IMR-90 (cell line): ENCODE data around the gene UMODL1. TPM values are rescaled to one million over a fixed set of nuclear protein-coding genes. Genes with fewer than 3 reads are reported as not detected.

Experiments
- ATAC-seq: fragments of 200-7000 bp; cut with Tn5 transposase; 2 replicates; pipeline ENCODE4 v1.9.1; 2020; ENCODE audit warnings: low read depth, mild to moderate bottlenecking, moderate library complexity
- BruUV-seq: library from RNA; stranded (reverse); fragments of 400-500 nt; replicated peaks from 2 replicates; lab custom pipeline; 2021; lab: Mats Ljungman, UMichigan
- CTCF ChIA-PET: fragments of 300-600 bp; formaldehyde crosslinking; extraction: SDS; loops from one replicate; lab custom pipeline; 2021; ENCODE audit warnings: antibody characterized with exemption; lab: Yijun Ruan, JAX
- POLR2A ChIA-PET: fragments of 300-600 bp; sonication (Branson Sonifier 250); formaldehyde crosslinking; loops from one replicate; lab custom pipeline; 2022; ENCODE audit warnings: antibody characterized with exemption; ENCODE audit not compliant: unreplicated experiment; lab: Charles Lee
- DNase-seq: peaks from one replicate; pipeline ENCODE4 v3.0.0; 2013
- H2AFZ ChIP-seq: replicated peaks from 2 replicates; pipeline ENCODE3; 2013; ENCODE audit warnings: low read length, mild to moderate bottlenecking; ENCODE audit not compliant: poor library complexity
- H2AK5ac ChIP-seq: 2 replicates; pipeline ENCODE4 v1.6.1; 2013; ENCODE audit warnings: low read depth, low read length, inconsistent platforms
- H2AK9ac ChIP-seq: replicated peaks from 2 replicates; pipeline ENCODE3; 2013; ENCODE audit warnings: mild to moderate bottlenecking, low read depth, low read length, moderate library complexity; ENCODE audit not compliant: poor library complexity
- H2BK120ac ChIP-seq: 2 replicates; pipeline ENCODE4 v1.6.1; 2013; ENCODE audit warnings: low read depth, low read length, inconsistent platforms
- H2BK15ac ChIP-seq: 3 replicates; pipeline ENCODE4 v1.6.1; 2013; ENCODE audit warnings: low read depth, low read length, inconsistent platforms
- H2BK20ac ChIP-seq: 2 replicates; pipeline ENCODE4 v1.6.1; 2013; ENCODE audit warnings: low read depth, mild to moderate bottlenecking, inconsistent platforms, low read length, moderate library complexity
- H2BK5ac ChIP-seq: 2 replicates; pipeline ENCODE4 v1.6.1; 2013; ENCODE audit warnings: mild to moderate bottlenecking, low read depth, low read length, inconsistent platforms; ENCODE audit not compliant: poor library complexity, severe bottlenecking
- H3K14ac ChIP-seq: replicated peaks from 2 replicates; pipeline ENCODE4 v1.6.1; 2013; ENCODE audit warnings: low read depth, low read length, inconsistent platforms
- H3K18ac ChIP-seq: 2 replicates; pipeline ENCODE4 v1.6.1; 2013; ENCODE audit warnings: low read depth, low read length, control low read depth
- H3K23ac ChIP-seq: 2 replicates; pipeline ENCODE4 v1.6.1; 2013; ENCODE audit warnings: low read depth, low read length, inconsistent platforms
- H3K27ac ChIP-seq: 2 replicates; pipeline ENCODE4 v1.5.1; 2013; ENCODE audit warnings: mild to moderate bottlenecking, control low read depth, low read length; ENCODE audit not compliant: insufficient read depth
- H3K27me3 ChIP-seq: 2 replicates; pipeline ENCODE4 v1.6.1; 2013; ENCODE audit warnings: low read length; ENCODE audit not compliant: control insufficient read depth, insufficient read depth
- H3K36me3 ChIP-seq: 2 replicates; pipeline ENCODE4 v1.6.1; 2013; ENCODE audit warnings: low read length, mixed read lengths; ENCODE audit not compliant: control insufficient read depth, insufficient read depth
- H3K4ac ChIP-seq: 2 replicates; pipeline ENCODE4 v1.6.1; 2013; ENCODE audit warnings: low read depth, low read length, inconsistent platforms
- H3K4me1 ChIP-seq: 2 replicates; pipeline ENCODE4 v1.6.1; 2013; ENCODE audit warnings: low read length, mixed read lengths; ENCODE audit not compliant: control insufficient read depth, insufficient read depth
- H3K4me2 ChIP-seq: 2 replicates; pipeline ENCODE4 v1.6.1; 2013; ENCODE audit warnings: low read depth, mild to moderate bottlenecking, control low read depth, low read length, moderate library complexity
- H3K4me3 ChIP-seq: 2 replicates; pipeline ENCODE4 v1.5.1; 2013; ENCODE audit warnings: low read depth, mild to moderate bottlenecking, control low read depth, low read length, moderate library complexity; ENCODE audit not compliant: insufficient read depth
- H3K56ac ChIP-seq: 2 replicates; pipeline ENCODE4 v1.6.1; 2013; ENCODE audit warnings: low read length, inconsistent platforms; ENCODE audit not compliant: insufficient read depth; ENCODE audit errors: extremely low read depth
- H3K79me1 ChIP-seq, 2 experiments: 2 replicates each; pipeline ENCODE4 v1.6.1; 2013; ENCODE audit warnings: low read length in 2 of 2, inconsistent platforms in 1 of 2, low read depth in 1 of 2
- H3K9ac ChIP-seq: 2 replicates; pipeline ENCODE4 v1.6.1; 2013; ENCODE audit warnings: low read depth, low read length, control low read depth
- H3K9me1 ChIP-seq: 2 replicates; pipeline ENCODE4 v1.6.1; 2013; ENCODE audit warnings: low read length, inconsistent platforms; ENCODE audit not compliant: insufficient read depth
- H3K9me3 ChIP-seq: 2 replicates; pipeline ENCODE4 v1.6.1; 2013; ENCODE audit warnings: low read length; ENCODE audit not compliant: control insufficient read depth, insufficient read depth
- H4K20me1 ChIP-seq: 2 replicates; pipeline ENCODE4 v1.6.1; 2013; ENCODE audit warnings: low read length, inconsistent platforms; ENCODE audit not compliant: insufficient read depth
- H4K5ac ChIP-seq: 2 replicates; pipeline ENCODE4 v1.6.1; 2013; ENCODE audit warnings: mild to moderate bottlenecking, low read depth, low read length, control low read depth
- H4K8ac ChIP-seq, 2 experiments: 2 replicates each; pipeline ENCODE4 v1.6.1; 2013; ENCODE audit warnings: low read depth in 2 of 2, low read length in 2 of 2, control low read depth in 1 of 2, inconsistent platforms in 1 of 2
- H4K91ac ChIP-seq: 2 replicates; pipeline ENCODE4 v1.6.1; 2013; ENCODE audit warnings: low read depth, low read length, inconsistent platforms; ENCODE audit not compliant: insufficient read depth
- BHLHE40 ChIP-seq: fragments of 150-350 bp; IDR thresholded peaks from 2 replicates; pipeline ENCODE4 v1.6.1; 2016; ENCODE audit warnings: mild to moderate bottlenecking, low read depth, low read length
- FOS ChIP-seq: fragments of 150-350 bp; IDR thresholded peaks from 2 replicates; pipeline ENCODE4 v1.6.1; 2016; ENCODE audit warnings: low read depth, low read length
- MAFK ChIP-seq: IDR thresholded peaks from 2 replicates; pipeline ENCODE4 v1.6.1; 2012; ENCODE audit warnings: low read depth, low read length, improper control_type of control experiment
- NFE2L2 ChIP-seq: fragments of 150-350 bp; IDR thresholded peaks from 2 replicates; pipeline ENCODE4 v1.6.1; 2016; ENCODE audit warnings: low read depth, mild to moderate bottlenecking, low read length
- POLR2A ChIP-seq: IDR thresholded peaks from 2 replicates; pipeline ENCODE4 v1.6.1; 2012; ENCODE audit warnings: mild to moderate bottlenecking, low read depth, low read length
- WGBS, 2 experiments: methylation state at CpG; one replicate each; pipeline versions ENCODE4 v1.1.5 to v1.1.7; 2013; ENCODE audit warnings: missing lambda C conversion rate in 2 of 2; ENCODE audit not compliant: insufficient read length in 1 of 2; ENCODE audit errors: extremely low coverage in 2 of 2; 5-methylcytosine and 5-hydroxymethylcytosine counted together
- dilution Hi-C: fragments of 300-500 bp; cut with HindIII; formaldehyde crosslinking; loops from one replicate; pipeline ENCODE4 v1.14.3; 2018; ENCODE audit warnings: low sequenced_read_pairs; ENCODE audit not compliant: unreplicated experiment
- in situ Hi-C: fragments of 300-500 bp; cut with MboI; formaldehyde crosslinking; loops from 3 replicates; pipeline ENCODE4 v1.14.3; 2019; ENCODE audit warnings: low sequenced_read_pairs, inconsistent platforms, mixed read lengths
- intact Hi-C: fragments of 100-400 bp; cut with micrococcal nuclease; formaldehyde crosslinking; loops from 2 replicates; pipeline ENCODE4 v1.10.0; 2022
- polyA plus RNA-seq, 3 experiments: library from polyadenylated mRNA; depleted of rRNA; stranded (reverse); fragments of >200 nt; gene quantifications; 2 replicates each; pipeline ENCODE4 v1.2.3, GENCODE V29; 2012; ENCODE audit warnings: low replicate concordance in 1 of 3
- total RNA-seq: library from RNA; depleted of rRNA; stranded (reverse); fragments of >200 nt; gene quantifications from 2 replicates; pipeline ENCODE4 v1.2.3, GENCODE V29; 2012
- TF ChIP-seq, protein P1 (sequence below): fragments of 150-350 bp; IDR thresholded peaks from 2 replicates; pipeline ENCODE4 v1.6.1; 2016; ENCODE audit warnings: low read depth, mild to moderate bottlenecking, low read length, moderate library complexity, borderline replicate concordance

The UMODL1 gene
- total and polyA plus RNA-seq, 2 of the 4 experiments (the other 2 are of a cell fraction), result 0.02 TPM; not detected in 1

DNA sequence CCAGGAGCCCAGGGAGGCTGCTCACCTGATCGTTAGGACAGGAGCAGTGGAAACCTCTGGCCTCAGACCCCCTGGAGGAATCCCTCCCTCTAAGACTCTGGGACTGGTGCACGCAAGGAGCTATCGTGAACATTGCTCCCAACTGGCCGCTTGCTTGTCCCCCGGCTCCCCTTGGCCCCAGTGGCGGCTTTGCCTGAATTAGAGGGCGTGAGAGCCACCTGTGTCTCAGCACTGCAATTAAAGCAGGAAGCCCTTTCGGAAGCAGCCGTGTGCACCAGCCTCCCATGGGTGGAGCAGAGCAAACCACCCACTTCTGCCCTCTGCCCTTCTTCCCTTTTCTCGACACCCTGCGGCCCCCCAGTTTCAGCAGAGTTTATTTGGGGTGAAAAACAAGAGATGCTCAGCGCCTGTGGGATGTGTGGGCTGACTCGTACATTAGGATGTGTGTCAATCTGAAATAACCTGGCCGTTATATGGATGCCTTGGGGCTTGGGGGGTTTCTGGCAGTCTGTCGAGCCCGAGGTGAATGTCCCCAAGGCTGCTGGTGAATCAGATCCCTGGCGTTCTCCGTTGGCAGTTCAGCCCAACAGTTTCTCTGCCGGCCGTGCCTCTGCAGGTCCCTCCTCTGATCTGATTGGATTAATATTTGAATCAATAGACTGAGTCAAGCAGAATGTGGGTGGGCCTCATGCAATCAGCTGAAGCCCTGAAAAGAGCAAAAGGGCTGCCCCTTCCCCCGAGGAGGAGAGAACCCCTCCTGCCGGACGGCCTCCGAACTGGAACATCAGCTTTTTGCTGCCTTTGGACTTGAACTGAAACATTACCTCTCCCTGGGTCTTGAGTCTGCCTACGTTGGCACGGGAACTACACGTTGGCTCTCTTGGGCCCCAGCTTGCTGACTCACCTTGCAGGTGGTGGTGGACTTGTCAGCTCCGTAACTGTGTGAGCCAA lies 7.3 kb upstream of the UMODL1 start:
- Histone ChIP-seq H4K20me1 (no peaks in the 10 kb centered on the region), H2BK20ac (no peak overlapping the region), H3K18ac (no peak overlapping the region), H3K4me3 (no peak overlapping the region), H2BK5ac (no peak overlapping the region), H3K79me1 (peaks cover 0 to 2% of the 10 kb centered on the region in 2 experiments; a peak in 1 of 4 replicates), H3K4me2 (no peak overlapping the region), H2AK5ac (peak overlapping the region; percentile 15; the same call in 1 of the 2 replicates), H2BK120ac (no peak overlapping the region), H3K23ac (no peak overlapping the region), H2BK15ac (no peak overlapping the region), H3K27ac (no peak overlapping the region), H3K4ac (peak overlapping the region; percentile 24; the same call in 1 of the 2 replicates), H3K36me3 (no peaks in the 10 kb centered on the region), H2AFZ (no peak overlapping the region), H3K9me1 (peaks cover 7% of the 10 kb centered on the region; the same call in 1 of the 2 replicates), H2AK9ac (no peak overlapping the region), H4K5ac (no peak overlapping the region), H3K14ac (no peak overlapping the region), H3K56ac (no peak overlapping the region), H3K27me3 (peaks cover 9% of the 10 kb centered on the region; the same call in 1 of the 2 replicates), H4K91ac (no peak overlapping the region), H3K4me1 (no peaks in the 10 kb centered on the region), H3K9me3 (no peaks in the 10 kb centered on the region), H3K9ac (no peak overlapping the region), H4K8ac (no peak overlapping the region)
- BruUV-seq, result no TSS peak
- TF ChIP-seq FOS (no peak), NFE2L2 (no peak), POLR2A (no peak), BHLHE40 (no peak), MAFK (no peak)
- TF ChIP-seq, protein P1, sequence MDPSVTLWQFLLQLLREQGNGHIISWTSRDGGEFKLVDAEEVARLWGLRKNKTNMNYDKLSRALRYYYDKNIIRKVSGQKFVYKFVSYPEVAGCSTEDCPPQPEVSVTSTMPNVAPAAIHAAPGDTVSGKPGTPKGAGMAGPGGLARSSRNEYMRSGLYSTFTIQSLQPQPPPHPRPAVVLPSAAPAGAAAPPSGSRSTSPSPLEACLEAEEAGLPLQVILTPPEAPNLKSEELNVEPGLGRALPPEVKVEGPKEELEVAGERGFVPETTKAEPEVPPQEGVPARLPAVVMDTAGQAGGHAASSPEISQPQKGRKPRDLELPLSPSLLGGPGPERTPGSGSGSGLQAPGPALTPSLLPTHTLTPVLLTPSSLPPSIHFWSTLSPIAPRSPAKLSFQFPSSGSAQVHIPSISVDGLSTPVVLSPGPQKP, result no peak
- intact Hi-C loops (no loop called here), in situ Hi-C loops (no loop called here), dilution Hi-C loops (no loop called here)
- DNase-seq (no peak), ATAC-seq (no peak)
- 88% methylated on average over 8 of the region's 28 CpGs; no CpG with 5 or more reads in 1 of the 2 experiments for WGBS, 2 experiments
- ChIA-PET POLR2A (no interaction called here), CTCF (interaction anchor here (0.9 kb wide), 1 partner anchor 10 kb away, joined by 3 read pairs; no protein-coding TSS in a partner anchor)
